GM10248 (cell line): ENCODE measurements around the gene NUP155.
"Not testable (repeated sequence)": the region's sequence is repeated elsewhere in the genome, so short reads cannot be mapped to it uniquely, and the experiment has no call there.

Experiments used
- CTCF ChIA-PET: fragments of 300-600 bp; sonication (Branson Sonifier 250); formaldehyde crosslinking; extraction: SDS; loops from one replicate; lab custom pipeline; 2021; ENCODE audit warnings: antibody characterized with exemption; lab: Yijun Ruan, JAX
- POLR2A ChIA-PET: fragments of 350-650 bp; sonication (Branson Sonifier 250); formaldehyde crosslinking; extraction: SDS; loops from one replicate; lab custom pipeline; 2020; ENCODE audit warnings: antibody characterized with exemption; lab: Yijun Ruan, JAX
- DNase-seq: peaks from one replicate; pipeline ENCODE4 v3.0.0; 2012; ENCODE audit errors: extremely low spot score
- CTCF ChIP-seq: IDR thresholded peaks from 2 replicates; pipeline ENCODE4 v1.5.1; 2012; ENCODE audit warnings: mild to moderate bottlenecking, low read depth; ENCODE audit errors: extremely low read depth, missing control alignments, control extremely low read depth

Gene NUP155

GRCh38 chr5:37323607-37324006, 47.3 kb downstream of the NUP155 start:
- CTCF ChIA-PET: no interaction called here

GRCh38 chr5:37319037-37319782, 51.7 kb downstream of the NUP155 start:
- ChIA-PET POLR2A (no interaction called here), CTCF (no interaction called here)
- DNase-seq: no peak
- TF ChIP-seq CTCF: no peak

More at GRCh38 chr5:37323607-37324006, 47.3 kb downstream of the NUP155 start:
- TF ChIP-seq CTCF: no peak
- POLR2A ChIA-PET: no interaction called here
- DNase-seq: no peak

GRCh38 chr5:37316027-37316426, 54.9 kb downstream of the NUP155 start:
- CTCF ChIA-PET: no interaction called here
- POLR2A ChIA-PET: no interaction called here
- no peak for DNase-seq
- TF ChIP-seq CTCF: no peak

- DNase-seq: no peak
- ChIA-PET CTCF (interaction anchor here (1.0 to 1.1 kb wide), 3 partner anchors 22 to 62 kb away, joined by 3 to 5 read pairs (median 3); partner anchors contain the start of gene CPLANE1), POLR2A (no interaction called here)
- no peak for TF ChIP-seq CTCF
Observed at GRCh38 chr5:37310360-37310759, 60.5 kb downstream of the NUP155 start.

- CTCF ChIA-PET: interaction anchor here (1.1 to 1.7 kb wide), 2 partner anchors 12 to 17 kb away, joined by 3 read pairs; no protein-coding TSS in a partner anchor
- no peak for DNase-seq
- POLR2A ChIA-PET: no interaction called here
- TF ChIP-seq CTCF: no peak
Observed at GRCh38 chr5:37308793-37309192, 62.1 kb downstream of the NUP155 start.

- no peak for DNase-seq
- no peak for TF ChIP-seq CTCF
- ChIA-PET CTCF (interaction anchor here (0.7 kb wide), 1 partner anchor 108 kb away, joined by 3 read pairs; no protein-coding TSS in a partner anchor), POLR2A (no interaction called here)
Observed at GRCh38 chr5:37304888-37305287, 66.0 kb downstream of the NUP155 start.

- CTCF ChIA-PET: interaction anchor here (1.4 kb wide), 1 partner anchor 12 kb away, joined by 3 read pairs; no protein-coding TSS in a partner anchor
Observed at GRCh38 chr5:37296313-37296712, 74.6 kb downstream of the NUP155 start.

More at GRCh38 chr5:37296313-37296712, 74.6 kb downstream of the NUP155 start:
- DNase-seq, POLR2A ChIA-PET: not testable (repeated sequence)
